Liver (tissue), 9 donors: Measurements from ENCODE around the gene RAI1. TPM values are rescaled to one million over a fixed set of nuclear protein-coding genes. Genes with fewer than 3 reads are reported as not detected.

Experiments
- DNase-seq: peaks from one replicate; pipeline ENCODE4 v3.0.0-alpha.2; 2017; ENCODE audit warnings: low spot score
- H3K27ac ChIP-seq, 2 donors: one replicate each; pipeline ENCODE4 v1.7.0; 2013; ENCODE audit warnings: inconsistent platforms in 2 of 2, low read length in 2 of 2, control low read depth in 1 of 2, low read depth in 1 of 2, mild to moderate bottlenecking in 1 of 2
- H3K27me3 ChIP-seq, 4 donors: one replicate each; pipeline versions ENCODE4 v1.6.1 to v1.7.0; 2013; ENCODE audit warnings: low read length in 3 of 4, inconsistent platforms in 1 of 4, mild to moderate bottlenecking in 1 of 4, moderate library complexity in 1 of 4; ENCODE audit not compliant: control insufficient read depth in 4 of 4, insufficient read depth in 4 of 4
- H3K36me3 ChIP-seq, 4 donors: one replicate each; pipeline versions ENCODE4 v1.6.1 to v1.7.0; 2013; ENCODE audit warnings: low read length in 3 of 4, mild to moderate bottlenecking in 3 of 4, low read depth in 1 of 4, moderate library complexity in 1 of 4; ENCODE audit not compliant: control insufficient read depth in 4 of 4, insufficient read depth in 3 of 4
- H3K4me1 ChIP-seq, 4 donors: one replicate each; pipeline versions ENCODE4 v1.6.1 to v1.7.0; 2013; ENCODE audit warnings: low read length in 3 of 4, mild to moderate bottlenecking in 3 of 4, moderate library complexity in 1 of 4; ENCODE audit not compliant: control insufficient read depth in 4 of 4, insufficient read depth in 4 of 4
- H3K4me3 ChIP-seq, 3 donors: one replicate each; pipeline versions ENCODE4 v1.6.1 to v1.7.0; 2013; ENCODE audit warnings: low read length in 3 of 3, control low read depth in 1 of 3, low read depth in 1 of 3, mild to moderate bottlenecking in 1 of 3
- H3K9ac ChIP-seq, 2 donors: one replicate each; pipeline ENCODE4 v1.7.0; 2013; ENCODE audit warnings: low read length in 2 of 2, mild to moderate bottlenecking in 2 of 2, moderate library complexity in 2 of 2, control low read depth in 1 of 2, low read depth in 1 of 2
- H3K9me3 ChIP-seq, 4 donors: one replicate each; pipeline versions ENCODE4 v1.6.1 to v1.7.0; 2013; ENCODE audit warnings: low read length in 3 of 4; ENCODE audit not compliant: control insufficient read depth in 4 of 4
- ATF3 ChIP-seq: IDR thresholded peaks from 2 replicates; pipeline ENCODE4 v1.6.1; 2016; ENCODE audit warnings: antibody characterized with exemption
- CTCF ChIP-seq: fragments of 150-350 bp; IDR thresholded peaks from 2 replicates; pipeline ENCODE4 v1.5.1; 2017; ENCODE audit warnings: improper control_type of control experiment, low read depth, low read length; ENCODE audit not compliant: missing input control
- FOXA1 ChIP-seq: IDR thresholded peaks from 2 replicates; pipeline ENCODE4 v1.6.1; 2016; ENCODE audit warnings: antibody characterized with exemption
- FOXA2 ChIP-seq: IDR thresholded peaks from 2 replicates; pipeline ENCODE4 v1.6.1; 2016; ENCODE audit warnings: antibody characterized with exemption
- GABPA ChIP-seq, 2 donors: IDR thresholded peaks in 1 of 2; conservative IDR thresholded peaks in 1 of 2; 2 replicates each; pipeline ENCODE4 v1.6.1; 2016; ENCODE audit warnings: antibody characterized with exemption in 2 of 2, mild to moderate bottlenecking in 1 of 2, moderate library complexity in 1 of 2
- HNF4A ChIP-seq, 2 donors: conservative IDR thresholded peaks; 2 replicates each; pipeline ENCODE4 v1.6.1; 2016; ENCODE audit warnings: antibody characterized with exemption in 2 of 2, mild to moderate bottlenecking in 2 of 2
- HNF4G ChIP-seq: IDR thresholded peaks from 2 replicates; pipeline ENCODE4 v1.6.1; 2016; ENCODE audit warnings: antibody characterized with exemption
- NR2F2 ChIP-seq: IDR thresholded peaks from 2 replicates; pipeline ENCODE4 v1.6.1; 2016; ENCODE audit warnings: antibody characterized with exemption
- RAD21 ChIP-seq, 2 donors: IDR thresholded peaks; 2 replicates each; pipeline ENCODE4 v1.6.1; 2016; ENCODE audit warnings: antibody characterized with exemption in 2 of 2, mild to moderate bottlenecking in 2 of 2
- RXRA ChIP-seq, 2 donors: IDR thresholded peaks; 2 replicates each; pipeline ENCODE4 v1.6.1; 2017 to 2018; ENCODE audit warnings: antibody characterized with exemption in 2 of 2, mild to moderate bottlenecking in 1 of 2
- SP1 ChIP-seq: IDR thresholded peaks from 2 replicates; pipeline ENCODE4 v1.6.1; 2018; ENCODE audit warnings: antibody characterized with exemption, mild to moderate bottlenecking
- TAF1 ChIP-seq: conservative IDR thresholded peaks from 2 replicates; pipeline ENCODE4 v1.6.1; 2016; ENCODE audit warnings: antibody characterized with exemption, mild to moderate bottlenecking
- YY1 ChIP-seq: IDR thresholded peaks from 2 replicates; pipeline ENCODE4 v1.6.1; 2016; ENCODE audit warnings: antibody characterized with exemption, mild to moderate bottlenecking
- WGBS: extraction: QIAGEN DNeasy Blood & Tissue Kit; methylation state at CpG from one replicate; pipeline ENCODE4 v1.1.7; 2013; 5-methylcytosine and 5-hydroxymethylcytosine counted together
- polyA plus RNA-seq, 2 donors: library from polyadenylated mRNA; stranded (reverse) in 1 of 2; unstranded in 1 of 2; fragments of 200-250 nt in 1 of 2; fragments of >200 nt in 1 of 2; fragmentation: Nextera tagmentation in 1 of 2; extraction: Ambion mirVana in 1 of 2; gene quantifications; one replicate each; pipeline versions ENCODE4 v1.2.1 to v1.2.3, GENCODE V29; 2013 to 2015
- total RNA-seq, 2 donors: library from RNA; depleted of rRNA; stranded (reverse); fragments of >200 nt; gene quantifications; one replicate each; pipeline ENCODE4 v1.2.3, GENCODE V29; 2014
- TF ChIP-seq, protein P1 (sequence below): IDR thresholded peaks from 2 replicates; pipeline ENCODE4 v1.6.1; 2016; ENCODE audit warnings: antibody characterized with exemption, mild to moderate bottlenecking
- TF ChIP-seq, protein P2 (sequence below): IDR thresholded peaks from 2 replicates; pipeline ENCODE4 v1.6.1; 2016; ENCODE audit warnings: antibody characterized with exemption
- donor health status: healthy.
- donor health status: healthy.
- donor health status: healthy.
- donor health status: healthy.
- donor health status: healthy.

The RAI1 gene
- total and polyA plus RNA-seq, 4 donors, result 0.57 to 7.6 (median 5.3) TPM

DNA sequence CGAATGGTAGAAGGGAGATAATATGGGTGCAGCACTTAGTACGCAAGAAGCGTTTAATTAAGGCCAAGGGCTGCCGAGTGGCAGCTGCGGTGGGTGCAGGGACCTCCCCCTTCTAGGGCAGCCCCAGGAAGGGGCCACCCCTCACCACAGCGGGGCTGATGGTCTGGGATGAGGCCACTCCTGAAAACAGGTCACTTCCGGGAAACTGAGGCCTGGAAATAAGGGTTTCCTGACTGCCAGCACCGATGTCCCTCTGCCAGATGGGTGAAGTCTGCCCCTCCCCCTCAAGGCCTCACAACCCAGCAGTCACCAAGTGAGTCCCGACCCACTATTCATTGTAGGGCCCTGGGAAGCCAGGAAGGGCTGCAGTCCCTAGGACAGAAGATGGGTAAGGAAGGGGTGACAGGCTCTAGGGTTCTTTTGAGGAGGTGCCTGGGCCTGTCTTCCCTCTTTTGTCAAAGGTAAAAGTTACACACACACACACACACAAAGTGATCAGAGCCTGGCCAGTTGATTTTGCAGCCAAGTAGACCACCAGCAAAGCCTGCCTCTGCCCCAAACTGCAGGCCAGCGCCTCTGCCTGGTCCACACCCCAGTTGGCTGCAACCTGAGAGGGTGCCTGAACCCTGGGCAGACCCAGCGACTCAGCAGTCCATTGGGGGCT lies 143.0 kb downstream of the RAI1 start:
- Histone ChIP-seq H3K9ac (peak overlapping the region in 1 of 2 donors; percentile 46), H3K9me3 (no peaks in the 10 kb centered on the region), H3K4me1 (peaks cover 38 to 91% (median 65%) of the 10 kb centered on the region in 4 donors), H3K27ac (peak overlapping the region; percentile 91 to 93), H3K4me3 (peak overlapping the region in 1 of 3 donors; percentile 18), H3K36me3 (no peaks in the 10 kb centered on the region), H3K27me3 (no peaks in the 10 kb centered on the region)
- TF ChIP-seq RAD21 (IDR thresholded peaks at IDR 0.05) (no peak), NR2F2 (peak; percentile 2), SP1 (peak; percentile 7), HNF4G (no peak), CTCF (no peak), TAF1 (peak; percentile 12), RXRA (IDR thresholded peaks at IDR 0.05) (peak; percentile 22 to 53)
- no peak for DNase-seq
- 20% methylated on average over 11 of the region's 11 CpGs for WGBS

DNA sequence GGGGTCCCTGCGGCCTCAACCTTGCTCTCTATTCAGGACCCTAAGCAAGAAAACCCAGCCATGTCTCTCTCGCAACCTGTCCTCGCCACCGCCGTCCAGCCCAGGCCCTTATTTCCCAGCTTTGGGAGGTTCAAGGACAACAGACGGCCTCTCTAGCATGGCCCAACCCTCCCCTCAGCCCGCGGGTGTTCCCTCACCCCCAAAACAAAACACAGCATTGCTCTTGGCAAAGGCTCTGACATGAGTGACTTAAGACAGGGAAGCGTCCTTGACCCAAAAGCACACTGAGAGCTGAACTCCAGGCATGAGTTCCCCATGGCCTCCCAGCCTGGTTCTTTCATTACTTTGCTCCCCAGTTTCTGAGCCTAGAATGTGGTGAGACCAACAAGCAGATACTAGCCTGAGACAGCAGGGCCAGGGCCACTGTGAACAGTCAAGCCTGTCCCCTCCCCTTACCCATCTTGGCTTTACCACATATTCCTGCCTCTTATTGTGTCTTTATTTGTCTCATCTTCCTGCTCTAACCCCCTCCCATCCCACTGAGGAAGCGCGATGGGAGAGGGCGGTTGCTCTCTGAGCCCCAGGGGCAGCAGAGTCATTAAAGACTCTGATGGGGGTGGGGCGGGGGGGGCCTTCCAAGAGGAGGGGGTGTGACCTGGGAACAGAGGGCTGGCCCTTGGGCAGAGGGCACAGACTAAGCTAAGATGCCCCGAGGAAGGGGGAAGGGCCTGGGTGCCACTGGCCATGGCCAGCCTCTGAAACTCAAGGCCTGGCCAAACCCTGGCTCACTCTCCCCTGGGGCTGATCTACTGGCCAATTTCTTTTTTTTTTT lies 143.7 kb downstream of the RAI1 start:
- 47% methylated on average over 14 of the region's 14 CpGs for WGBS
- no peak for DNase-seq
- no peak overlapping the region for H3K4me3 ChIP-seq

More for the DNA sequence above, 143.7 kb downstream of the RAI1 start:
- H3K4me1 ChIP-seq, result peaks cover 37 to 91% (median 67%) of the 10 kb centered on the region in 4 donors
- H3K9ac ChIP-seq, result peak overlapping the region in 1 of 2 donors; percentile 19
- no peaks in the 10 kb centered on the region for H3K27me3 ChIP-seq
- H3K9me3 ChIP-seq, result no peaks in the 10 kb centered on the region
- no peaks in the 10 kb centered on the region for H3K36me3 ChIP-seq
- TF ChIP-seq FOXA1 (no peak), RXRA (IDR thresholded peaks at IDR 0.05) (no peak), GABPA (IDR thresholded peaks at IDR 0.05 in 1 of 2, conservative IDR thresholded peaks at IDR 0.05 in 1 of 2) (no peak), RAD21 (IDR thresholded peaks at IDR 0.05) (no peak), HNF4A (conservative IDR thresholded peaks at IDR 0.05) (peak in 1 of 2 donors; percentile 10), SP1 (no peak), ATF3 (no peak), FOXA2 (no peak), YY1 (no peak), NR2F2 (peak; percentile 63)
- TF ChIP-seq, protein P1, sequence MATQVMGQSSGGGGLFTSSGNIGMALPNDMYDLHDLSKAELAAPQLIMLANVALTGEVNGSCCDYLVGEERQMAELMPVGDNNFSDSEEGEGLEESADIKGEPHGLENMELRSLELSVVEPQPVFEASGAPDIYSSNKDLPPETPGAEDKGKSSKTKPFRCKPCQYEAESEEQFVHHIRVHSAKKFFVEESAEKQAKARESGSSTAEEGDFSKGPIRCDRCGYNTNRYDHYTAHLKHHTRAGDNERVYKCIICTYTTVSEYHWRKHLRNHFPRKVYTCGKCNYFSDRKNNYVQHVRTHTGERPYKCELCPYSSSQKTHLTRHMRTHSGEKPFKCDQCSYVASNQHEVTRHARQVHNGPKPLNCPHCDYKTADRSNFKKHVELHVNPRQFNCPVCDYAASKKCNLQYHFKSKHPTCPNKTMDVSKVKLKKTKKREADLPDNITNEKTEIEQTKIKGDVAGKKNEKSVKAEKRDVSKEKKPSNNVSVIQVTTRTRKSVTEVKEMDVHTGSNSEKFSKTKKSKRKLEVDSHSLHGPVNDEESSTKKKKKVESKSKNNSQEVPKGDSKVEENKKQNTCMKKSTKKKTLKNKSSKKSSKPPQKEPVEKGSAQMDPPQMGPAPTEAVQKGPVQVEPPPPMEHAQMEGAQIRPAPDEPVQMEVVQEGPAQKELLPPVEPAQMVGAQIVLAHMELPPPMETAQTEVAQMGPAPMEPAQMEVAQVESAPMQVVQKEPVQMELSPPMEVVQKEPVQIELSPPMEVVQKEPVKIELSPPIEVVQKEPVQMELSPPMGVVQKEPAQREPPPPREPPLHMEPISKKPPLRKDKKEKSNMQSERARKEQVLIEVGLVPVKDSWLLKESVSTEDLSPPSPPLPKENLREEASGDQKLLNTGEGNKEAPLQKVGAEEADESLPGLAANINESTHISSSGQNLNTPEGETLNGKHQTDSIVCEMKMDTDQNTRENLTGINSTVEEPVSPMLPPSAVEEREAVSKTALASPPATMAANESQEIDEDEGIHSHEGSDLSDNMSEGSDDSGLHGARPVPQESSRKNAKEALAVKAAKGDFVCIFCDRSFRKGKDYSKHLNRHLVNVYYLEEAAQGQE, result no peak
- TF ChIP-seq, protein P2, sequence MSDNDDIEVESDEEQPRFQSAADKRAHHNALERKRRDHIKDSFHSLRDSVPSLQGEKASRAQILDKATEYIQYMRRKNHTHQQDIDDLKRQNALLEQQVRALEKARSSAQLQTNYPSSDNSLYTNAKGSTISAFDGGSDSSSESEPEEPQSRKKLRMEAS, result no peak
- peak overlapping the region; percentile 91 to 93 for H3K27ac ChIP-seq
